ENCODE data around the gene SEMA3A. TPM values are rescaled to one million over a fixed set of nuclear protein-coding genes. Genes with fewer than 3 reads are reported as not detected.

The SEMA3A gene
- total and polyA plus RNA-seq, 2 experiments from 2014 or later: 19.8 to 46.4 TPM

DNA sequence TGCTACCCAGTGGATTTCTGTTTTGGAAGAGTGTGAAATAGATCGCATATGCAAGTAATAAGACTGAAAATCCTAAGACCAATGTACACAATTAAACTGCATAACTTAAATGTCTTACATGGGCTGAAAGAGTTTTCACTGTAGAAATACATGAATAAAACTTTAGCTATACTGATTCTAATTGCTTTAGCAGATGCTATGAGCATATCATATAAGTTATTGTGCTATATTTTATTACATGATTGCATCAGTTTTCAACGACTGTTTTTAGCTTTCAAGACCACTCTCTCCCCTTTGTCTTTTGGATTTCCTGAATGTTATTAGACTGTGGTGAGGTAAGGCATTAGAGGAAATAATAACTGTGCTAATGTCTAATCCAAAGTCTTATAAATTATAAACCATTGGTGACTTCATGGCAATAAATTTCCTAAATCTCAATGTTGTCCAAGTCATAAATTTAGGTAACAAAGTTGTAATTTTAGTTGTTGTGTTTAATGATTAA, 124.5 kb downstream of the SEMA3A start:
- peaks cover 5% of the 10 kb centered on the region; the same call in 2 of the 3 replicates for H3K4me1 Mint-ChIP-seq
- Histone ChIP-seq H3K9me2 (ENCODE audit: insufficient read depth) (no peaks in the 10 kb centered on the region), H3K27ac (ENCODE audit: low read depth) (no peak overlapping the region), H3K27me3 (ENCODE audit: insufficient read depth) (no peaks in the 10 kb centered on the region), H3K4me3 (no peak overlapping the region), H2AFZ (no peak overlapping the region), H3F3A (replicated peaks; ENCODE audit: low read depth) (no peaks in the 10 kb centered on the region), H3K4me2 (no peak overlapping the region), H3K79me2 (replicated peaks; ENCODE audit: insufficient read depth) (peaks cover 30% of the 10 kb centered on the region), H4K20me1 (replicated peaks; ENCODE audit: insufficient read depth) (no peaks in the 10 kb centered on the region), H3K4me1 (ENCODE audit: insufficient read depth) (no peaks in the 10 kb centered on the region), H3K36me3 (ENCODE audit: insufficient read depth) (peaks cover 3% of the 10 kb centered on the region; the same call in 1 of the 2 replicates)
- no peak overlapping the region for H3K27ac Mint-ChIP-seq
- peaks cover 16% of the 10 kb centered on the region; the same call in 2 of the 3 replicates for H3K36me3 Mint-ChIP-seq (ENCODE audit: low read depth)
- no peak overlapping the region for H3K4me3 Mint-ChIP-seq
- H3K27me3 Mint-ChIP-seq (ENCODE audit: insufficient read depth, low read depth, poor library complexity): peaks cover under 1% of the 10 kb centered on the region
- no peak for DNase-seq (ENCODE audit: low spot score)
- no peak for ATAC-seq
- TF ChIP-seq, protein P1, sequence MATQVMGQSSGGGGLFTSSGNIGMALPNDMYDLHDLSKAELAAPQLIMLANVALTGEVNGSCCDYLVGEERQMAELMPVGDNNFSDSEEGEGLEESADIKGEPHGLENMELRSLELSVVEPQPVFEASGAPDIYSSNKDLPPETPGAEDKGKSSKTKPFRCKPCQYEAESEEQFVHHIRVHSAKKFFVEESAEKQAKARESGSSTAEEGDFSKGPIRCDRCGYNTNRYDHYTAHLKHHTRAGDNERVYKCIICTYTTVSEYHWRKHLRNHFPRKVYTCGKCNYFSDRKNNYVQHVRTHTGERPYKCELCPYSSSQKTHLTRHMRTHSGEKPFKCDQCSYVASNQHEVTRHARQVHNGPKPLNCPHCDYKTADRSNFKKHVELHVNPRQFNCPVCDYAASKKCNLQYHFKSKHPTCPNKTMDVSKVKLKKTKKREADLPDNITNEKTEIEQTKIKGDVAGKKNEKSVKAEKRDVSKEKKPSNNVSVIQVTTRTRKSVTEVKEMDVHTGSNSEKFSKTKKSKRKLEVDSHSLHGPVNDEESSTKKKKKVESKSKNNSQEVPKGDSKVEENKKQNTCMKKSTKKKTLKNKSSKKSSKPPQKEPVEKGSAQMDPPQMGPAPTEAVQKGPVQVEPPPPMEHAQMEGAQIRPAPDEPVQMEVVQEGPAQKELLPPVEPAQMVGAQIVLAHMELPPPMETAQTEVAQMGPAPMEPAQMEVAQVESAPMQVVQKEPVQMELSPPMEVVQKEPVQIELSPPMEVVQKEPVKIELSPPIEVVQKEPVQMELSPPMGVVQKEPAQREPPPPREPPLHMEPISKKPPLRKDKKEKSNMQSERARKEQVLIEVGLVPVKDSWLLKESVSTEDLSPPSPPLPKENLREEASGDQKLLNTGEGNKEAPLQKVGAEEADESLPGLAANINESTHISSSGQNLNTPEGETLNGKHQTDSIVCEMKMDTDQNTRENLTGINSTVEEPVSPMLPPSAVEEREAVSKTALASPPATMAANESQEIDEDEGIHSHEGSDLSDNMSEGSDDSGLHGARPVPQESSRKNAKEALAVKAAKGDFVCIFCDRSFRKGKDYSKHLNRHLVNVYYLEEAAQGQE (IDR thresholded peaks at IDR 0.05; ENCODE audit: unreplicated experiment): no peak
- TF ChIP-seq, protein P2, sequence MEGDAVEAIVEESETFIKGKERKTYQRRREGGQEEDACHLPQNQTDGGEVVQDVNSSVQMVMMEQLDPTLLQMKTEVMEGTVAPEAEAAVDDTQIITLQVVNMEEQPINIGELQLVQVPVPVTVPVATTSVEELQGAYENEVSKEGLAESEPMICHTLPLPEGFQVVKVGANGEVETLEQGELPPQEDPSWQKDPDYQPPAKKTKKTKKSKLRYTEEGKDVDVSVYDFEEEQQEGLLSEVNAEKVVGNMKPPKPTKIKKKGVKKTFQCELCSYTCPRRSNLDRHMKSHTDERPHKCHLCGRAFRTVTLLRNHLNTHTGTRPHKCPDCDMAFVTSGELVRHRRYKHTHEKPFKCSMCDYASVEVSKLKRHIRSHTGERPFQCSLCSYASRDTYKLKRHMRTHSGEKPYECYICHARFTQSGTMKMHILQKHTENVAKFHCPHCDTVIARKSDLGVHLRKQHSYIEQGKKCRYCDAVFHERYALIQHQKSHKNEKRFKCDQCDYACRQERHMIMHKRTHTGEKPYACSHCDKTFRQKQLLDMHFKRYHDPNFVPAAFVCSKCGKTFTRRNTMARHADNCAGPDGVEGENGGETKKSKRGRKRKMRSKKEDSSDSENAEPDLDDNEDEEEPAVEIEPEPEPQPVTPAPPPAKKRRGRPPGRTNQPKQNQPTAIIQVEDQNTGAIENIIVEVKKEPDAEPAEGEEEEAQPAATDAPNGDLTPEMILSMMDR (conservative IDR thresholded peaks at IDR 0.05; ENCODE audit: low read depth in 2 of 2): no peak
- TF ChIP-seq ETS1 (IDR thresholded peaks at IDR 0.05): no peak
- no peak for TF ChIP-seq ZNF114 (CRISPR knock-in tag; IDR thresholded peaks at IDR 0.05)
- no peak for TF ChIP-seq ZNF331 (CRISPR knock-in tag; IDR thresholded peaks at IDR 0.05; ENCODE audit: low read depth)
- TF ChIP-seq EZH2phosphoT487 (IDR thresholded peaks at IDR 0.05; ENCODE audit: unreplicated experiment): no peak
- H3K9me3 Mint-ChIP-seq: peaks cover 4% of the 10 kb centered on the region; the same call in 2 of the 3 replicates

- no peak overlapping the region for H2AFZ ChIP-seq
- Mint-ChIP-seq H3K27ac (no peak overlapping the region), H3K36me3 (ENCODE audit: low read depth) (peaks cover 18% of the 10 kb centered on the region; the same call in 2 of the 3 replicates), H3K4me3 (no peak overlapping the region), H3K9me3 (peaks cover 4% of the 10 kb centered on the region; the same call in 2 of the 3 replicates), H3K4me1 (peaks cover 2% of the 10 kb centered on the region; the same call in 2 of the 3 replicates), H3K27me3 (ENCODE audit: insufficient read depth, low read depth, poor library complexity) (no peaks in the 10 kb centered on the region)
- H3K27me3 ChIP-seq (ENCODE audit: insufficient read depth): no peaks in the 10 kb centered on the region
- peaks cover 3% of the 10 kb centered on the region; the same call in 1 of the 2 replicates for H3K36me3 ChIP-seq (ENCODE audit: insufficient read depth)
- H4K20me1 ChIP-seq (replicated peaks; ENCODE audit: insufficient read depth): no peaks in the 10 kb centered on the region
- H3F3A ChIP-seq (replicated peaks; ENCODE audit: low read depth): no peaks in the 10 kb centered on the region
- no peak overlapping the region for H3K4me2 ChIP-seq
- H3K4me3 ChIP-seq: no peak overlapping the region
- H3K4me1 ChIP-seq (ENCODE audit: insufficient read depth): no peaks in the 10 kb centered on the region
- H3K27ac ChIP-seq (ENCODE audit: low read depth): no peak overlapping the region
- H3K79me2 ChIP-seq (replicated peaks; ENCODE audit: insufficient read depth): peaks cover 33% of the 10 kb centered on the region
- no peak for ATAC-seq
- H3K9me2 ChIP-seq (ENCODE audit: insufficient read depth): no peaks in the 10 kb centered on the region
- DNase-seq (ENCODE audit: low spot score): no peak
- TF ChIP-seq, protein P2 (conservative IDR thresholded peaks at IDR 0.05; ENCODE audit: low read depth in 2 of 2): no peak
- TF ChIP-seq EZH2phosphoT487 (IDR thresholded peaks at IDR 0.05; ENCODE audit: unreplicated experiment): no peak
- no peak for TF ChIP-seq ZNF114 (CRISPR knock-in tag; IDR thresholded peaks at IDR 0.05)
- no peak for TF ChIP-seq NANOG (IDR thresholded peaks at IDR 0.05; ENCODE audit: borderline replicate concordance)
- TF ChIP-seq ZNF331 (CRISPR knock-in tag; IDR thresholded peaks at IDR 0.05; ENCODE audit: low read depth): no peak
- TF ChIP-seq STAT1 (IDR thresholded peaks at IDR 0.05; ENCODE audit: unreplicated experiment): no peak
- no peak for TF ChIP-seq CREB1 (CRISPR knock-in tag; IDR thresholded peaks at IDR 0.05; ENCODE audit: low read depth)
Observed at GRCh38 chr7:84069033-84069432, 125.6 kb downstream of the SEMA3A start.
